HCT116 (cell line): ENCODE results near the gene FAM181A. TPM values are rescaled to one million over a fixed set of nuclear protein-coding genes. Genes with fewer than 3 reads are reported as not detected.

Experiments used
- ATAC-seq: fragments of 200-7000 bp; cut with Tn5 transposase; 2 replicates; pipeline ENCODE4 v1.9.1; 2020; ENCODE audit warnings: mild to moderate bottlenecking, moderate library complexity
- BruUV-seq: library from RNA; stranded (reverse); fragments of 400-500 nt; replicated peaks from 2 replicates; lab custom pipeline; 2021; lab: Mats Ljungman, UMichigan
- CTCF ChIA-PET: fragments of 300-600 bp; sonication (Branson Sonifier 250); formaldehyde crosslinking; loops from one replicate; lab custom pipeline; 2021; ENCODE audit warnings: antibody characterized with exemption; lab: Charles Lee
- POLR2A ChIA-PET: fragments of 300-600, 350-600 bp; sonication (Branson Sonifier 250); formaldehyde crosslinking; loops from one replicate; lab custom pipeline; 2021; ENCODE audit warnings: antibody characterized with exemption; lab: Charles Lee
- RAD21 ChIA-PET, 2 experiments: fragments of 300-600 bp; sonication (Branson Sonifier 250); formaldehyde crosslinking; loops; one replicate each; lab custom pipeline; 2023; ENCODE audit warnings: low total read pairs in 2 of 2; ENCODE audit not compliant: uncharacterized antibody in 2 of 2, unreplicated experiment in 2 of 2, low non-redundant PET in 1 of 2; lab: Charles Lee
- DNase-seq: peaks from one replicate; pipeline ENCODE4 v3.0.0-alpha.2; 2010; ENCODE audit warnings: low read depth, low spot score
- H2AFZ ChIP-seq: fragments of 200-600 bp; shearing (Covaris generic), sonication (generic); 2 replicates; pipeline ENCODE4 v1.6.1; 2017; ENCODE audit warnings: low read depth, mixed run types, mixed read lengths, antibody characterized with exemption, low read length; ENCODE audit not compliant: poor library complexity, severe bottlenecking
- H3K27ac ChIP-seq: 2 replicates; pipeline ENCODE4 v1.5.1; 2012; ENCODE audit warnings: low read depth, low read length
- H3K27me3 ChIP-seq: fragments of 200-600 bp; sonication (generic); 2 replicates; pipeline ENCODE4 v1.6.1; 2016; ENCODE audit warnings: mixed run types, low read length, mixed read lengths; ENCODE audit not compliant: insufficient read depth
- H3K36me3 ChIP-seq, 2 experiments: fragments of 200-500 bp in 1 of 2; fragments of 200-600 bp in 1 of 2; sonication (Bioruptor generic) in 1 of 2; sonication (generic) in 1 of 2; 2 replicates each; pipeline versions ENCODE4 v1.5.1 to v1.6.1; 2014 to 2016; ENCODE audit warnings: low read length in 2 of 2, inconsistent platforms in 1 of 2, mixed read lengths in 1 of 2, mixed run types in 1 of 2; ENCODE audit not compliant: insufficient read depth in 2 of 2, control insufficient read depth in 1 of 2
- H3K4me1 ChIP-seq, 2 experiments: fragments of 200-600 bp in 1 of 2; sonication (generic) in 1 of 2; 2 replicates each; pipeline versions ENCODE4 v1.5.1 to v1.6.1; 2012 to 2017; ENCODE audit warnings: low read length in 2 of 2, inconsistent platforms in 1 of 2, mild to moderate bottlenecking in 1 of 2, mixed read lengths in 1 of 2, mixed run types in 1 of 2, moderate library complexity in 1 of 2; ENCODE audit not compliant: insufficient read depth in 2 of 2, control insufficient read depth in 1 of 2
- H3K4me2 ChIP-seq: fragments of 200-600 bp; sonication (generic); 2 replicates; pipeline ENCODE4 v1.6.1; 2017; ENCODE audit warnings: mixed run types, low read length, mixed read lengths
- H3K4me3 ChIP-seq, 2 experiments: fragments of 200-600 bp in 1 of 2; sonication (generic) in 1 of 2; replicated peaks in 1 of 2; 2 replicates each; pipeline ENCODE4 v1.5.1; 2011 to 2016; ENCODE audit warnings: low read length in 2 of 2, control low read depth in 1 of 2, low read depth in 1 of 2, mild to moderate bottlenecking in 1 of 2, mixed read lengths in 1 of 2, mixed run types in 1 of 2
- H3K79me2 ChIP-seq: fragments of 200-600 bp; sonication (generic); 2 replicates; pipeline ENCODE4 v1.6.1; 2017; ENCODE audit warnings: mild to moderate bottlenecking, mixed run types, low read length, moderate library complexity, mixed read lengths; ENCODE audit not compliant: insufficient read depth
- H3K9ac ChIP-seq: fragments of 200-600 bp; sonication (generic); 2 replicates; pipeline ENCODE4 v1.6.1; 2016; ENCODE audit warnings: low read length, mixed read lengths
- H3K9me2 ChIP-seq: fragments of 200-600 bp; sonication (generic), shearing (Covaris generic); 2 replicates; pipeline ENCODE4 v1.6.1; 2017; ENCODE audit warnings: mixed run types, mild to moderate bottlenecking, moderate library complexity; ENCODE audit not compliant: insufficient read depth
- H3K9me3 ChIP-seq, 2 experiments: fragments of 200-500 bp in 1 of 2; fragments of 200-600 bp in 1 of 2; sonication (Bioruptor generic) in 1 of 2; sonication (generic) in 1 of 2; 2 replicates each; pipeline ENCODE4 v1.6.1; 2014 to 2017; ENCODE audit warnings: low read length in 2 of 2, mixed read lengths in 2 of 2, inconsistent platforms in 1 of 2, low read depth in 1 of 2, mild to moderate bottlenecking in 1 of 2, mixed run types in 1 of 2, moderate library complexity in 1 of 2; ENCODE audit not compliant: control insufficient read depth in 1 of 2, insufficient read depth in 1 of 2
- H4K20me1 ChIP-seq: fragments of 200-600 bp; sonication (generic), shearing (Covaris generic); 2 replicates; pipeline ENCODE4 v1.6.1; 2017; ENCODE audit warnings: mixed run types, mild to moderate bottlenecking, moderate library complexity; ENCODE audit not compliant: insufficient read depth
- EGR1 ChIP-seq: IDR thresholded peaks from 2 replicates; pipeline ENCODE4 v1.6.1; 2012; ENCODE audit warnings: low read depth
- ELF1 ChIP-seq: IDR thresholded peaks from 2 replicates; pipeline ENCODE4 v1.6.1; 2012; ENCODE audit warnings: low read depth, borderline replicate concordance
- POLR2A ChIP-seq: IDR thresholded peaks from 2 replicates; pipeline ENCODE4 v1.7.0; 2011; ENCODE audit warnings: borderline replicate concordance; ENCODE audit not compliant: insufficient read depth, insufficient read length; ENCODE audit errors: extremely low read depth
- POLR2AphosphoS5 ChIP-seq: IDR thresholded peaks from 2 replicates; pipeline ENCODE4 v1.6.1; 2011; ENCODE audit warnings: mild to moderate bottlenecking, low read depth, low read length, moderate library complexity
- RAD21 ChIP-seq: IDR thresholded peaks from 2 replicates; pipeline ENCODE4 v1.6.1; 2012; ENCODE audit warnings: low read depth, mild to moderate bottlenecking
- SIN3A ChIP-seq: IDR thresholded peaks from 2 replicates; pipeline ENCODE4 v1.6.1; 2012; ENCODE audit warnings: low read depth
- SP1 ChIP-seq: IDR thresholded peaks from 2 replicates; pipeline ENCODE4 v1.6.1; 2012; ENCODE audit warnings: low read depth
- SRF ChIP-seq: IDR thresholded peaks from 2 replicates; pipeline ENCODE4 v1.6.1; 2012; ENCODE audit warnings: low read depth
- TCF7L2 ChIP-seq: IDR thresholded peaks from 2 replicates; pipeline ENCODE4 v1.7.0; 2011; ENCODE audit warnings: borderline replicate concordance, inconsistent platforms; ENCODE audit not compliant: insufficient read depth, insufficient read length; ENCODE audit errors: extremely low read depth
- ZFX ChIP-seq: fragments of 450-650 bp; IDR thresholded peaks from 2 replicates; pipeline ENCODE4 v1.6.1; 2017
- intact Hi-C: fragments of 100-400 bp; cut with micrococcal nuclease; formaldehyde crosslinking; loops from 2 replicates; pipeline ENCODE4 v1.10.0; 2022
- total RNA-seq: library from RNA; stranded (reverse); gene quantifications from one replicate; pipeline ENCODE4 v1.2.1, GENCODE V29; 2021; ENCODE audit not compliant: unreplicated experiment
- TF ChIP-seq, protein P1 (sequence below): IDR thresholded peaks from 2 replicates; pipeline ENCODE4 v1.6.1; 2012
- TF ChIP-seq, protein P2 (sequence below), 3 experiments: fragments of 200-600 bp in 1 of 3; sonication (generic) in 1 of 3; IDR thresholded peaks in 2 of 3; conservative IDR thresholded peaks in 1 of 3; 2 replicates each; pipeline ENCODE4 v1.5.1; 2012 to 2017; ENCODE audit warnings: low read depth in 2 of 3, low read length in 2 of 3, antibody characterized with exemption in 1 of 3, borderline replicate concordance in 1 of 3, control low read depth in 1 of 3, mild to moderate bottlenecking in 1 of 3, mixed read lengths in 1 of 3, mixed run types in 1 of 3, moderate library complexity in 1 of 3; ENCODE audit not compliant: insufficient read depth in 1 of 3

The FAM181A gene
- total RNA-seq, 1 experiment from 2014 or later, result not detected

DNA sequence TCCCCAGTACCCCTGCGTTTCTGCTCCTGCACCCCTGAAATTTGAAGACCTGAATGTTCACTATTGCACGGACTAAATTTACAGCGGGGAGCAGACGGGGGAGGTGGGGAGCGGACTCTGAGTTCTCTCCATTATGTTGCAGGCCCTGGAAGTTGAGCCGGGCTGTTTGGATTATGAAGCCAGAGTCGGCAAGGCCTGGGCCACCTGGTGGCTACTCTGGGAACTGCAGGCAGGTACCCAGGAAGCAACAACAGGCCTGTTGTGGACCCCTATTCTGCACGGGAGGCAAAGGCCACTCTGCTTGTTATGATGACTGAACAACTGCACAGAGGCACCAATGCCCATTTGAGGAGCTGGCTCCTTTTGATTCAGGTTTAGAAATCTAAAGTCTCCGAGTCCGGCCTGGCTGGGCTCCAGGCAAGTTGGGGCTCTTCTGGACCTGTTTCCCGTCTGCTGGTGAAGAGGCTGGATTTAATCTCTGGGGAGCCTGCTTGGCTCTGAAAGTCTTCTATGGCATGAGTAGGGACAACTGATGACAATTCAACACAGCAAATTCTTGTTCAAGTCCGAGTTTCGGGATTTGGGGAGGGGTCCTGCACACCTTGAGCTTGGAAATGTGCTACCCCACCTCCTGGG is 34.1 kb upstream of the FAM181A start:
- no TSS peak for BruUV-seq
- H3K79me2 ChIP-seq, result no peaks in the 10 kb centered on the region
- no peak overlapping the region for H3K9ac ChIP-seq
- no peaks in the 10 kb centered on the region for H3K27me3 ChIP-seq
- peak; percentile 35 for DNase-seq
- H3K4me3 ChIP-seq, result no peak overlapping the region
- H4K20me1 ChIP-seq, result no peaks in the 10 kb centered on the region
- H3K36me3 ChIP-seq, result no peaks in the 10 kb centered on the region
- ChIA-PET RAD21 (no interaction called here), CTCF (no interaction called here), POLR2A (no interaction called here)
- H3K9me3 ChIP-seq, result no peaks in the 10 kb centered on the region
- no peaks in the 10 kb centered on the region for H3K9me2 ChIP-seq
- ATAC-seq, result peak; percentile 86
- no peak overlapping the region for H3K27ac ChIP-seq
- peaks cover 2 to 6% of the 10 kb centered on the region in 2 experiments; a peak in 2 of 4 replicates for H3K4me1 ChIP-seq
- H3K4me2 ChIP-seq, result no peak overlapping the region
- intact Hi-C loops, result loop anchor here (1.0 kb wide), 2 partner anchors 238 to 244 kb away; no protein-coding TSS in a partner anchor
- no peak overlapping the region for H2AFZ ChIP-seq
- no peak for TF ChIP-seq SP1
- TF ChIP-seq, protein P1, sequence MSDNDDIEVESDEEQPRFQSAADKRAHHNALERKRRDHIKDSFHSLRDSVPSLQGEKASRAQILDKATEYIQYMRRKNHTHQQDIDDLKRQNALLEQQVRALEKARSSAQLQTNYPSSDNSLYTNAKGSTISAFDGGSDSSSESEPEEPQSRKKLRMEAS, result no peak
- no peak for TF ChIP-seq SIN3A
- TF ChIP-seq POLR2AphosphoS5, result no peak
- TF ChIP-seq SRF, result no peak
- TF ChIP-seq TCF7L2, result no peak
- TF ChIP-seq, protein P2, sequence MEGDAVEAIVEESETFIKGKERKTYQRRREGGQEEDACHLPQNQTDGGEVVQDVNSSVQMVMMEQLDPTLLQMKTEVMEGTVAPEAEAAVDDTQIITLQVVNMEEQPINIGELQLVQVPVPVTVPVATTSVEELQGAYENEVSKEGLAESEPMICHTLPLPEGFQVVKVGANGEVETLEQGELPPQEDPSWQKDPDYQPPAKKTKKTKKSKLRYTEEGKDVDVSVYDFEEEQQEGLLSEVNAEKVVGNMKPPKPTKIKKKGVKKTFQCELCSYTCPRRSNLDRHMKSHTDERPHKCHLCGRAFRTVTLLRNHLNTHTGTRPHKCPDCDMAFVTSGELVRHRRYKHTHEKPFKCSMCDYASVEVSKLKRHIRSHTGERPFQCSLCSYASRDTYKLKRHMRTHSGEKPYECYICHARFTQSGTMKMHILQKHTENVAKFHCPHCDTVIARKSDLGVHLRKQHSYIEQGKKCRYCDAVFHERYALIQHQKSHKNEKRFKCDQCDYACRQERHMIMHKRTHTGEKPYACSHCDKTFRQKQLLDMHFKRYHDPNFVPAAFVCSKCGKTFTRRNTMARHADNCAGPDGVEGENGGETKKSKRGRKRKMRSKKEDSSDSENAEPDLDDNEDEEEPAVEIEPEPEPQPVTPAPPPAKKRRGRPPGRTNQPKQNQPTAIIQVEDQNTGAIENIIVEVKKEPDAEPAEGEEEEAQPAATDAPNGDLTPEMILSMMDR (IDR thresholded peaks at IDR 0.05 in 2 of 3, conservative IDR thresholded peaks at IDR 0.05 in 1 of 3; ENCODE audit: borderline replicate concordance in 1 of 3, insufficient read depth in 1 of 3, low read depth in 2 of 3, low read length in 2 of 3), result peak; percentile 66 to 100 (median 95); a peak in 5 of 6 replicates
- peak; percentile 72 for TF ChIP-seq RAD21
- TF ChIP-seq EGR1, result no peak
- no peak for TF ChIP-seq POLR2A
- TF ChIP-seq ZFX, result peak; percentile 13; the same call in 1 of the 2 replicates
- no peak for TF ChIP-seq ELF1
